ENCODE data around the gene APMAP. TPM values are rescaled to one million over a fixed set of nuclear protein-coding genes. Genes with fewer than 3 reads are reported as not detected.

Gene APMAP
- polyA plus RNA-seq, 3 donors = 92.7 to 98.7 (median 97.6) TPM

DNA sequence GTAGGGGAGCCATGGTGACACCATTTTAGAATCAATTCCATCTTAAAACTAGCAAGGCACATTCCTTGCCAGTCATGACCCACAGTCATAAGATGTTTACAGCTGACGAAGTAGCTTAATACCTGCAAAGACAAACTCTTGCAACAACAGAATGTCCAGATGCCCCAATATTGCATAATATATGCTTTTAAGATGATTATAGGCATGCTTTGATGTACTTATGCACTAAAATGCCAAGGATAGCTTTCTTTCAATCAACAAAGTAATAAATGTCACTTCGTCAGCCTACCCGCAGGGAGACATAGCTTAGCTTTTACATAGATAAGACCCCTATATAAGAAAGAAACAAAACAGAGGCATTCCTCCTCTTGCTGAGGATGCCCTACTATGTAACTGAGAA lies 38.7 kb upstream of the APMAP start:
- no peak for DNase-seq (ENCODE audit: extremely low read depth in 1 of 11, low read depth in 9 of 11, low spot score in 4 of 11)

- DNase-seq (ENCODE audit: extremely low read depth in 1 of 11, low read depth in 9 of 11, low spot score in 4 of 11) = no peak
These were observed 38.2 kb upstream of the APMAP start for GRCh38 chr20:25030649-25031207.

DNA sequence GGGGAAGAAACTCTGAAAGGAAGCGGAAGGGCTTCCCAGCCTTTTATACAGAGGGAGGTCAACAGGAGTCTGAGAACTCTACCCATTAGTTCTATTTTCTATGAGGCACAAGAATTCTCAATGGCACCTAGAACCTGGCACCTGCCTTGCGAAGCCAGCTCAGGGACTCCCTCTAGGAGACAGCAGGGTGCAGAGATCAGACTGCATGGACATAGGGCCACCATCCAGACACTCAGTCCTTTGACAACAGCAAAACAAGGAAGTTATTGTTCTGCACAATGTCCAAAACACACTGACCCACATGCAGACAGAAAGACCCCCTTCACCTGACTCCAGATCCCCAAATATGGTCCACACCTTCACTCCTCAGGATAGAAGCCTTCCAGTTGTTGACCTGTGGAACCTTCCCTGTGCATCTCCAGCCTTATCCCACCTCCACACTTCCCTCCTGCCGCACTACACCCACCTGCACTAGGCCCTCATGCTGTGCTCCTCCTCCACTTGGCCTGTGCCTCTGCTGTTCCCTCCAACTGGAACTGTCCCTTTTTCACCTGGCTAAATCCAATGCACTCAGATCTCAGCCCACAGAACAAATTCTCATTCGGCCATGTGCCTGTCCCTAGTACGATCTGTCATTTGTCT lies 37.6 kb upstream of the APMAP start:
- no peak for DNase-seq (ENCODE audit: extremely low read depth in 1 of 11, low read depth in 9 of 11, low spot score in 4 of 11)

DNA sequence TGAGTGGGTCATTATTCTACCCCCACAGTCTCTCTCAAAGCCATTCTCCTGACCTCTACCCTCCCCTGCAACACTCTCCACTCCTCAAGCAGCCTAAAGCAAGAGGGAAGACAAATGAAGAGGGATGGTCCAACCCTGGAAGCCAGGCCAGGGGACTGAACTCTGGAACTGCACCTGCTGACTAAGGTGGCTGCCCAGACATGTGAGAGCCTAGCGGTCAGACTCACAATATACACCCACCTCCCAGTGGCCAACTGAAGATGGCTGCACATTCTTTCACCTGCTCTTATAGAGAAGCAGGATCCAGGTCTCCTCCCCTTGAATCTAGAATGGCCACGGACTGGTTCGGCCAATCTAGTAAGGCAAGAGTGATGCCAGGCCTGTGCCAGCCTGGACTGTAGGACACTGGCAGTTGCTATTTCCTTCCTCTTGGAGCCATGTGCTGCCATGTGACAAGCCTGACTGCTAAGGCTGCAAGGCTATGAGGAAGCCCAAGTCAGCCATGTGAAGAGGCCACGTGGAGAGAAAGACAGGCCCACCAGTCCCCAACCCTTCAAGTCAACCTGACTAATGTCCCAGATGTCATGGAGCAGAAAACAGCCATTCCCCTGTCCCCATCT lies 33.5 kb upstream of the APMAP start:
- DNase-seq (ENCODE audit: extremely low read depth in 1 of 11, low read depth in 9 of 11, low spot score in 4 of 11) = no peak

DNA sequence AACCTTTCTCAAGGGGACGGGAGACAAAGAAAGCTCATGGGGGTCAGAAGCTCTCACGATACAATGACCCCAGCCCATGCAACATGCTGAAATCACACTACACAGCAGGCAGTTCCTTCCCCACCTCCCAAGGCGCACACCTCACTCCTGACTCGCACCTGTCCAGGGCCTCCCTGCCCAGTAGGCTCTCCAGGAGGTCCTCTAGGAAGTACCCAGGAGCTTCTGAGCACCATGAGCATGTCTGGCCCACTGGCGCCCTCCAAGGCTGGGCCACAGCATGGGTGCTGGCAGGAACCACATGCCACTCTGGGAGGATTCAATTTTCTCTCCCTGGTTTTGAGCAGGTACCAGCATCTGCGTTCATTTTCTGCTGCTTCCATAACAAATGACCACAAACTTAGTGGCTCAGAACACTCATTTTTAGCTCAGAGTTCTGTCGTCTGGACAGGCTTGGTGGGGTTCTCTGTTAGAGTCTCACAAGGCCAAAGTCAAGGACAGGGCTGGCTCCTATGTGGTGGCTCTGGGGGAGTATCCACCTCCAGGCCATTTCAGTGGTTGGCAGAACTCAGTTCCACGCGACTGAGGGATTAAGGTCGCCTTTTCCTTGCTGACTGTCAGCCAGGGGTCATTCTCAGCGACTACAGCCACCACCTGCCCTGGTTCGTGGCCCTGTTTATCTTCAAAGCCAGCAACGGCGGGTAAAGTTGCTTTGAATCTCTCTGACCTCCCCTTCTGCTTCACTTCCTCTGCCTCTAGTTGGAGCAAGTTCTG lies 32.7 kb upstream of the APMAP start:
- DNase-seq (ENCODE audit: extremely low read depth in 1 of 11, low read depth in 9 of 11, low spot score in 4 of 11) = no peak

- no peak for DNase-seq (ENCODE audit: extremely low read depth in 1 of 11, low read depth in 9 of 11, low spot score in 4 of 11)
These were observed 31.6 kb upstream of the APMAP start for GRCh38 chr20:25024171-25024570.

GRCh38 chr20:25023356-25023755 lies 30.8 kb upstream of the APMAP start:
- no peak for DNase-seq (ENCODE audit: extremely low read depth in 1 of 11, low read depth in 9 of 11, low spot score in 4 of 11)

DNA sequence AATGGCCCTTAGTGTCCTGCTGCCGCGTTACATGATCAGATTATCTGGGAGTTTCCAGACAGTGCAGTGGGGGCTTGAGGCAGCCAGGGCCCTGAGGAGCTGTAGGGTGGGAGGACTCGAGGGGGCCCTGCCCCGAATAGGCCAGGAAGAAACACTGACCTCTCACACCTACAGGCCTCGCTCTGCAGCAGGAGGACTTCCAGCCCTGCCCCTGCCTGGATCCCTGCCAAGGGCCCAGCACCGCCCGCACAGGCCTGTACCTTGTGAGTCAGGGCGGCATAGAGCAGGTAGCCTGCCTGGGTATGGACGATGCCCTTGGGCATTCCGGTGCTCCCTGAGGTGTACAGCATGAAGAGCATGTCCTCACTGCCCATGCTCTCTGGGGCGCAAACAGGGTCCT lies 30.1 kb upstream of the APMAP start:
- no peak for DNase-seq (ENCODE audit: extremely low read depth in 1 of 11, low read depth in 9 of 11, low spot score in 4 of 11)

DNA sequence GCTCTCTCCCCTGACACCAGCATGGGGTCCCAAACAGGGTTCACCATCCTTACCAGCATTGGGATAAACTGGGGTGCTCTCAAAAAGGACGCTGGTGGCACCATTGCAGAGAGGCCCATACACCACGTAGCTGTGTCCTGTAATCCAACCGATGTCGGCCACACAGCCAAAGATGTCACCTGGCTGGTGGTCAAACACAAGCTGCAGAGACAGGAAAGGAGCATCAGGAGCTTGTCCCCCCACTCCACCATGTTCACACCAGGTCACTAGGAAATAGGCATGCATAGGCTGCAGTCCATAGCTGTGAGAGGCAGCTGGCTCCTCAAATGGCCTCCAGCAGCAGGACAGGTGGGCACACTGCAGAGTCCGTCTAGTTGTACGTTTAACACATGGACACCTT lies 28.8 kb upstream of the APMAP start:
- DNase-seq (ENCODE audit: extremely low read depth in 1 of 11, low read depth in 9 of 11, low spot score in 4 of 11) = no peak

- DNase-seq (ENCODE audit: extremely low read depth in 1 of 11, low read depth in 9 of 11, low spot score in 4 of 11) = no peak
These were observed 28.4 kb upstream of the APMAP start for GRCh38 chr20:25020901-25021301.

- no peak for DNase-seq (ENCODE audit: extremely low read depth in 1 of 11, low read depth in 9 of 11, low spot score in 4 of 11)
These were observed 27.8 kb upstream of the APMAP start for GRCh38 chr20:25020345-25020744.

DNA sequence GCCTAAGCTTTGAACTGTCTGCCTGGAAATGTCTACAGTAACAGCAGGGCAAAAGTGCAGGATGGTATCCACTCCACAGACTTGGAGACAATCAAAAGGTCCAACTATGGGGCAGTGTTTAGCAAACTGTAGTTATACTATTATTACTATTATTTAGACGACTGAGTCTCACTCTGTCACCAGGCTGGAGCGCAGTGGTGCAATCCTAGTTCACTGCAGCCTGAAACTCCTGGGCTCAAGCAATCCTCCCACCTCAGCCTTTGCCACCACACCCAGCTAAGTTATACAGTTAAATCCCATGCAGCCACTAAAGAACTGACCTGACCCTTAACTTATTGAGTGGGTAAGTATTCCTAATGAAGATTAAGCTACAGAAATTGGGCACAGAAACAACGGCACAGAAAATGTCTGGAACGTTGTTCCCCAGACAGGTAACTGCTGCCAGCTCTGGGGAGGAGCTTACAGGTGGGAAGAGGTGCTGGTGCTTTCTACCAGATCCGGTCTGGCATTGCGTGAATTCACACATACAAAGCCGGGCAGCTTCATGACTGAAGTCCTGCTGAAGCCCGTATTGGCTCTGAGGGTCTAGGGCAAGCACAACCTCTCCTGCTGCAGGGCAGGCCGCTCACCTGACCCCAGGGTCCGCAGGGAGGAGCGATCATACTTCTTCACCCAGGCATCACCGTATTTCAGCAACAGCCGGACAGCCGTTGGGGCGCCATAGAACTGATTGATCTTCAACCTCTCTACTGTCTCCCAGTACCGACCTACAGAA lies 27.0 kb upstream of the APMAP start:
- no peak for DNase-seq (ENCODE audit: extremely low read depth in 1 of 11, low read depth in 9 of 11, low spot score in 4 of 11)

DNA sequence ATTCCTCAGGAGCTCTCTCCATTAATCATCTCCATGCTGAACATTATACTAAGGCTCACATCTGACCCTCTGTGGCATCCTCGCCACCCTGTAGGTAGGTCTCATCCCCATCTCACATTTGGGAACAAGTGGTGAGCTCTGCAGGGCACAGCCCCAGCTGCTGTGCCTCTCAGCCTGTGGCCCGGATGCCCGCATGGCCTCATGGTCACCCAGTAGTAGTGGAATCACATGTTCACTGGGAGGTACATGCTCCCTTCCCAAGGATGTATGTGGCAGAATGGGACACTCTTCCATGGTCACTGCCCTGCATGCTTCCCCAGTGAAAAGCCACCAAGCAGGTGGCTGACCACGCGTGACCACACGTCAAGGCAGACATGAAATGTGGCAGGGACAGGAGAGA lies 26.3 kb upstream of the APMAP start:
- DNase-seq (ENCODE audit: extremely low read depth in 1 of 11, low read depth in 9 of 11, low spot score in 4 of 11) = no peak

- DNase-seq (ENCODE audit: extremely low read depth in 1 of 11, low read depth in 9 of 11, low spot score in 4 of 11) = no peak
These were observed 25.9 kb upstream of the APMAP start for GRCh38 chr20:25018425-25018824.

GRCh38 chr20:25017257-25017803 lies 24.8 kb upstream of the APMAP start:
- no peak for DNase-seq (ENCODE audit: extremely low read depth in 1 of 11, low read depth in 9 of 11, low spot score in 4 of 11)

DNA sequence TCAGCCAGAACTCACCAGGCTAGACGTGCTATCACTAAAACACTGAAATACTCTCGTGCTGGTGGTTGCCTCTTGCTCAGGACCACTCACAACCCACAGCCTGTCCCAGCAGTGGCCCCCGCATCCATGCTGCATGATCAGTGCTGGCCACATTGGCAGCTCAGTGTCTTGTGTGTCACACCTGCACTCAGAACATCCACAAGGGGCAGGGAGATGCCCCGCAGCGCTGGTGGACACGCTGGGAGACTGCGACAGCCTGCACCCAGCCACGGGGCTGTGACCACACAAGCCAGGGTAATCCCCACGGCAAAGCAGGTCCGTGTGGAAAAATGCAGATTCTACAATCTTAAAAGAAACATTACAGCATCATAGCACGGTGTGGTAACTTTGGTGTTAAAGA lies 23.9 kb upstream of the APMAP start:
- no peak for DNase-seq (ENCODE audit: extremely low read depth in 1 of 11, low read depth in 9 of 11, low spot score in 4 of 11)

GRCh38 chr20:25015986-25016385 lies 23.4 kb upstream of the APMAP start:
- DNase-seq (ENCODE audit: extremely low read depth in 1 of 11, low read depth in 9 of 11, low spot score in 4 of 11) = no peak

- no peak for DNase-seq (ENCODE audit: extremely low read depth in 1 of 11, low read depth in 9 of 11, low spot score in 4 of 11)
These were observed 22.3 kb upstream of the APMAP start for GRCh38 chr20:25014816-25015215.
